ENCODE measurements around the gene OR6V1. TPM values are rescaled to one million over a fixed set of nuclear protein-coding genes. Genes with fewer than 3 reads are reported as not detected.

OR6V1 gene
- total RNA-seq, 1 experiment from 2014 or later: not detected

DNA sequence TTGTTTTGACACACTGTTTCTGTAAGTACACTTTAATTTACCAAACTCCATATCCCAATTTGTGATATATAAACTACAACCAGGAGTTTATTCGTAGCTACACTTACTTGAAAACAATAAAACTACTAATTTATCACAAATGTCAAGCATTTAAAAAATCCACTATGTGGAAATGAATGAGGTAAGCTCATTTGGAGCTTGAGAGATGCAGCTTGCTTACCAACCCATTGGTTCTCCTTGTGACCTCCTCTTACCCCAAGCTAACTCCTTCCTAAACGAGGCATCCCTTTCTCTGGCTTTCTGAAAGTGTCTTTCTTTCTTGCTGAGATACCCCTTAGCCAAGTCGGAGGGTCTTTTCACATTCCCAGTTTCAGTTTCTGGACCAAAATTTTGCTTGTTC lies 2.5 kb downstream of the OR6V1 start:
- no peak for DNase-seq
- no peak overlapping the region for H3K27ac Mint-ChIP-seq (ENCODE audit: unreplicated experiment)
- CTCF ChIA-PET: no interaction called here
- H3K4me1 Mint-ChIP-seq (ENCODE audit: low read depth, unreplicated experiment): no peaks in the 10 kb centered on the region
- H3K27me3 Mint-ChIP-seq (ENCODE audit: unreplicated experiment): peaks cover 43% of the 10 kb centered on the region
- intact Hi-C loops (cut with micrococcal nuclease; ENCODE audit: unreplicated experiment): no loop called here
- H3K9me3 Mint-ChIP-seq (ENCODE audit: low read depth, unreplicated experiment): no peaks in the 10 kb centered on the region
- no TSS peak for BruUV-seq (replicated peaks)
- TF ChIP-seq, protein P1, sequence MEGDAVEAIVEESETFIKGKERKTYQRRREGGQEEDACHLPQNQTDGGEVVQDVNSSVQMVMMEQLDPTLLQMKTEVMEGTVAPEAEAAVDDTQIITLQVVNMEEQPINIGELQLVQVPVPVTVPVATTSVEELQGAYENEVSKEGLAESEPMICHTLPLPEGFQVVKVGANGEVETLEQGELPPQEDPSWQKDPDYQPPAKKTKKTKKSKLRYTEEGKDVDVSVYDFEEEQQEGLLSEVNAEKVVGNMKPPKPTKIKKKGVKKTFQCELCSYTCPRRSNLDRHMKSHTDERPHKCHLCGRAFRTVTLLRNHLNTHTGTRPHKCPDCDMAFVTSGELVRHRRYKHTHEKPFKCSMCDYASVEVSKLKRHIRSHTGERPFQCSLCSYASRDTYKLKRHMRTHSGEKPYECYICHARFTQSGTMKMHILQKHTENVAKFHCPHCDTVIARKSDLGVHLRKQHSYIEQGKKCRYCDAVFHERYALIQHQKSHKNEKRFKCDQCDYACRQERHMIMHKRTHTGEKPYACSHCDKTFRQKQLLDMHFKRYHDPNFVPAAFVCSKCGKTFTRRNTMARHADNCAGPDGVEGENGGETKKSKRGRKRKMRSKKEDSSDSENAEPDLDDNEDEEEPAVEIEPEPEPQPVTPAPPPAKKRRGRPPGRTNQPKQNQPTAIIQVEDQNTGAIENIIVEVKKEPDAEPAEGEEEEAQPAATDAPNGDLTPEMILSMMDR (IDR thresholded peaks at IDR 0.05; ENCODE audit: unreplicated experiment): no peak
- H3K4me3 Mint-ChIP-seq (ENCODE audit: low read depth, unreplicated experiment): no peak overlapping the region
- no peaks in the 10 kb centered on the region for H3K36me3 Mint-ChIP-seq (ENCODE audit: insufficient read depth, unreplicated experiment)

DNA sequence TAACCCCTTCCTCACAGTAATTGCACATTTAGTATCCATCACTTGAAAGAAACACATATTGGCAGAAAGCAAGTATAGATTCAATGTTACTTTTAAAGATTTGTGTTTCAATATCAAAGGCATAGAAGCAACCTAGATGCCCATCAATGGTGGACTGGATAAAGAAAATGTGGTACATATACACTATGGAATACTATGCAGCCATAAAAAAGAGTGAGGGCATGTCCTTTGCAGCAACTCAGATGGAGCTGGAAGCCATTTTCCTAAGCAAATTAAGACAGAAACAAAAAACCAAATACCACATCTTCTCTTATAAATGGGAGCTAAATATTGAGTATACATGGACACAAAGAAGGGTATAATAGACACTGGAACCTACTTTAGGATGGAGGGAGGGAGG lies 3.6 kb downstream of the OR6V1 start:
- no TSS peak for BruUV-seq (replicated peaks)
- no peaks in the 10 kb centered on the region for H3K9me3 Mint-ChIP-seq (ENCODE audit: low read depth, unreplicated experiment)
- no peak for DNase-seq
- TF ChIP-seq, protein P1 (IDR thresholded peaks at IDR 0.05; ENCODE audit: unreplicated experiment): no peak
- intact Hi-C loops (cut with micrococcal nuclease; ENCODE audit: unreplicated experiment): no loop called here
- CTCF ChIA-PET: no interaction called here
- peaks cover 43% of the 10 kb centered on the region for H3K27me3 Mint-ChIP-seq (ENCODE audit: unreplicated experiment)
- H3K4me1 Mint-ChIP-seq (ENCODE audit: low read depth, unreplicated experiment): no peaks in the 10 kb centered on the region
- no peaks in the 10 kb centered on the region for H3K36me3 Mint-ChIP-seq (ENCODE audit: insufficient read depth, unreplicated experiment)
- H3K4me3 Mint-ChIP-seq (ENCODE audit: low read depth, unreplicated experiment): no peak overlapping the region
- no peak overlapping the region for H3K27ac Mint-ChIP-seq (ENCODE audit: unreplicated experiment)

DNA sequence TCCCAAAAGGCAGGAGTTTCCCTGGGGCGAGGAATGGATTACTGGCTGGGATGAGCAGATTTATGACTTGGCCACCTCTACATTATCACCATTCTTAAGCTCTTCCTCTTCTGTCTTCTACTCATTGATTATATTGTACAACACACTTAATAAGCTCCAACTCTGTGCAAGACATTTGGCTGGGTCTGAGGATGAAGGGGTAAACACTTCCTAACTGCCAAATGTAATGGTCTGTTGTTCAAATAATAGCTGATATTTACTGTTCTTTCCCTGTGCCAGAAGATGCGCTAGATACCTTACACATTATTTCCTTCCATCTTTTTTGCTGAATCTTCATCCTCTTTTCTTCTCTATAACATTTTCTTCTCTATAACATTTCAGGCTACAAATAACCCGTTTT lies 11.6 kb downstream of the OR6V1 start:
- TF ChIP-seq, protein P1 (IDR thresholded peaks at IDR 0.05; ENCODE audit: unreplicated experiment): no peak
- BruUV-seq (replicated peaks): no TSS peak
- no peak overlapping the region for H3K4me3 Mint-ChIP-seq (ENCODE audit: low read depth, unreplicated experiment)
- no peak overlapping the region for H3K27ac Mint-ChIP-seq (ENCODE audit: unreplicated experiment)
- CTCF ChIA-PET: no interaction called here
- DNase-seq: no peak
- no peaks in the 10 kb centered on the region for H3K36me3 Mint-ChIP-seq (ENCODE audit: insufficient read depth, unreplicated experiment)
- peaks cover 4% of the 10 kb centered on the region for H3K9me3 Mint-ChIP-seq (ENCODE audit: low read depth, unreplicated experiment)
- H3K4me1 Mint-ChIP-seq (ENCODE audit: low read depth, unreplicated experiment): no peaks in the 10 kb centered on the region
- peaks cover 57% of the 10 kb centered on the region for H3K27me3 Mint-ChIP-seq (ENCODE audit: unreplicated experiment)
- intact Hi-C loops (cut with micrococcal nuclease; ENCODE audit: unreplicated experiment): no loop called here

DNA sequence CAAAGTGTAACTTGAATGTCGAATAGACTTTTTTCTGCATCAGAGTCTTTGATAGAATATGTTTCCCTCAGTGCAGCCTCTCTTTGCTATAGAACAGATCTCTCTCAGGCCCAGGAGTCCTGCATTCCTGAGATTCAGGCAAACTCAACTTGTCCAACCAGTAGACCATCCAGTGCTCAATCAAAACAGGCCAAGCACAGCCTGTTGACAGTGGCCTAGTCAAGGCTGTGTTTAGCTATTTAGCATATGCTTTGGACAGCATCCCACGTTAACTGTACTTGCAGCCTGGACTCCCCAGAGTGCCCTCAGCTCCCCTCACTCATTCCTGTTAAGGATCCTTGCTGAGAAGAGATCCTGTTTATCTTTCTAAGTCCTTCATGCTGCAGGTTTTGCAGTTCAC lies 16.3 kb downstream of the OR6V1 start:
- Mint-ChIP-seq H3K4me3 (ENCODE audit: low read depth, unreplicated experiment) (no peak overlapping the region), H3K9me3 (ENCODE audit: low read depth, unreplicated experiment) (no peaks in the 10 kb centered on the region), H3K36me3 (ENCODE audit: insufficient read depth, unreplicated experiment) (peaks cover 3% of the 10 kb centered on the region), H3K27ac (ENCODE audit: unreplicated experiment) (no peak overlapping the region), H3K27me3 (ENCODE audit: unreplicated experiment) (peaks cover 48% of the 10 kb centered on the region), H3K4me1 (ENCODE audit: low read depth, unreplicated experiment) (no peaks in the 10 kb centered on the region)
- intact Hi-C loops (cut with micrococcal nuclease; ENCODE audit: unreplicated experiment): no loop called here
- BruUV-seq (replicated peaks): no TSS peak
- TF ChIP-seq, protein P1 (IDR thresholded peaks at IDR 0.05; ENCODE audit: unreplicated experiment): no peak
- CTCF ChIA-PET: no interaction called here
- no peak for DNase-seq
